Testis (tissue), 2 donors: ENCODE results near the gene SACS.
A peak's percentile ranks its signal among the peaks of the same experiment; 100 is the strongest.

Experiments
- CTCF ChIP-seq, 3 experiments: fragments of 450-650 bp in 2 of 3; fragments of 200-600 bp in 1 of 3; sonication (generic) in 1 of 3; IDR thresholded peaks; one replicate each; pipeline ENCODE4 v1.5.1; 2016 to 2019; ENCODE audit warnings: antibody characterized with exemption in 3 of 3, mild to moderate bottlenecking in 2 of 3, moderate library complexity in 1 of 3
- POLR2A ChIP-seq: fragments of 450-650 bp; IDR thresholded peaks from one replicate; pipeline ENCODE4 v1.6.1; 2017; ENCODE audit warnings: antibody characterized with exemption, mild to moderate bottlenecking, moderate library complexity

GRCh38 chr13:23466144-23467002 lies 32.9 kb upstream of the SACS start:
- TF ChIP-seq CTCF (IDR thresholded peaks at IDR 0.05) (peak; percentile 48 to 61 (median 55)), POLR2A (no peak)
